Superior temporal gyrus (tissue), 1 donor: ENCODE data around the gene RNU6-1.

Experiments used
- DNase-seq: peaks from one replicate; pipeline ENCODE4 v3.0.0-alpha.2; 2016; ENCODE audit errors: extremely low spot score

RNU6-1 gene

GRCh38 chr15:67833710-67834511 is 5.9 kb downstream of the RNU6-1 start:
- DNase-seq: no peak

- no peak for DNase-seq
Observed at GRCh38 chr15:67832897-67833709, 6.7 kb downstream of the RNU6-1 start.

- DNase-seq: no peak
Observed at GRCh38 chr15:67832031-67832551, 7.8 kb downstream of the RNU6-1 start.

- no peak for DNase-seq
Observed at GRCh38 chr15:67831363-67831762, 8.5 kb downstream of the RNU6-1 start.

GRCh38 chr15:67829647-67830504 is 10.0 kb downstream of the RNU6-1 start:
- no peak for DNase-seq

- DNase-seq: no peak
Observed at GRCh38 chr15:67828969-67829646, 10.7 kb downstream of the RNU6-1 start.

- no peak for DNase-seq
Observed at GRCh38 chr15:67828278-67828968, 11.4 kb downstream of the RNU6-1 start.

GRCh38 chr15:67827562-67828277 is 12.1 kb downstream of the RNU6-1 start:
- no peak for DNase-seq

- no peak for DNase-seq
Observed at GRCh38 chr15:67826717-67827561, 12.9 kb downstream of the RNU6-1 start.

GRCh38 chr15:67825881-67826716 is 13.7 kb downstream of the RNU6-1 start:
- DNase-seq: no peak

- DNase-seq: no peak
Observed at GRCh38 chr15:67824976-67825880, 14.6 kb downstream of the RNU6-1 start, which contains the start of gene SKOR1. TSS of gene SKOR1 (plus strand) at chr15:67825509. CDS start at chr15:67825603, 94 bp downstream.

- DNase-seq: no peak
Observed at GRCh38 chr15:67824197-67824968, 15.5 kb downstream of the RNU6-1 start.

GRCh38 chr15:67823314-67824196 is 16.3 kb downstream of the RNU6-1 start:
- no peak for DNase-seq

GRCh38 chr15:67822537-67823313 is 17.1 kb downstream of the RNU6-1 start:
- no peak for DNase-seq
